Activated T-cell treated with anti-CD3 and anti-CD28 coated beads for 1 hour (primary cell): Measurements from ENCODE around the gene TRIM41.

Experiments
- DNase-seq: peaks from one replicate; pipeline ENCODE4 v3.0.0-alpha.2; 2020; ENCODE audit warnings: low read depth

Gene TRIM41

GRCh38 chr5:181233088-181233800 lies 10.2 kb downstream of the TRIM41 start:
- no peak for DNase-seq

GRCh38 chr5:181233801-181234454 lies 10.8 kb downstream of the TRIM41 start:
- no peak for DNase-seq

- DNase-seq: no peak
These were observed 11.6 kb downstream of the TRIM41 start for GRCh38 chr5:181234455-181235306.

DNA sequence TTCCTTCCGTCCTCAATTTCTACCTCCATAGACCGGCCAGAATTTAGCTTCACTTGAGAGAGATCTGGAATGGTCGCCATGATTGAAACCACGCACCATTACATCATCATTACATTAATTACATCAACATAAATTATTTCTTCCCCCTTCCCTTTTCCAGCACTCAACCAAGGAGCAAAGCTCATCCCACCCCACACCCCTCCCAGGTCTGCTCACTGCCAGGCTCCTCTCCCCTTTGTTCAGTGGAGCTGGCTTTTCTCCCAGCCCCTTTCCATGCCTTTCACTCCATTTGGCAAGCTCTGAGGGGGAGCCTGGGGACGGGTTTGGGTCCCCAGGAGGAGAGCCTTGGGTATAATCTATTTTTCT lies 12.2 kb downstream of the TRIM41 start:
- no peak for DNase-seq

DNA sequence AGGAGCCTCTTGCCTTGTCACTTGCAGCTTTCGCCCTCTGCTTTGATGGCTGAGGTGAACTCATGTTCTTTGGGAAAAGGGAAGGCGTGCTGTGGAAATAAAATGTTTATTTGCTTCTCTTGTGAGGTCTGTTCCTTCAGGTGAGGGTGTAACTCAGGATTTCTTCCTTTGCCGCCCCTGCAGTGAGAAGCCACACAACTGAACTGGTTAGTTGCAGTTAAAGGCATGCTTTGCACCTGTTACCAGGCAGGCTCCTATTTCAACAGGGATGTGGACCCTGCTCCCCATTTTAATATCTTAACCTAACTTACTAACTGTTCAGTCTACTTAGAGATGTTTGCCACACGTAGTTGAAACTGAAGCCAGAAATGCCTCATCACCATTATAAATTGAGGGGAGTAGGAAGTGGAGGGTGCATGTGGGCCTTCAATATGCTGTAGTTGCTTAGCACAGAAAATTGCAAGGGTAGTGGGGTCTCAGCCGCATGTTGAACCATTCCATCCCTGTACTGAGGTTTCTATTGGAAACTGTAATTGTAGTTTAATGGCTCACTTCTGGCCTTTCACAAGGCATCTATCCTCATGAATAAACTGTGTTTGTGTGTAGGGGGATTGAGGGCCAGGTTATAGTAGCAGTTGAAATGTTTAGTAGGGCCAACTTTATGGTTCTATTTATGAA lies 12.7 kb downstream of the TRIM41 start:
- no peak for DNase-seq

- no peak for DNase-seq
These were observed 13.4 kb downstream of the TRIM41 start for GRCh38 chr5:181236471-181236870.

- no peak for DNase-seq
These were observed 14.0 kb downstream of the TRIM41 start for GRCh38 chr5:181236954-181237641.

DNA sequence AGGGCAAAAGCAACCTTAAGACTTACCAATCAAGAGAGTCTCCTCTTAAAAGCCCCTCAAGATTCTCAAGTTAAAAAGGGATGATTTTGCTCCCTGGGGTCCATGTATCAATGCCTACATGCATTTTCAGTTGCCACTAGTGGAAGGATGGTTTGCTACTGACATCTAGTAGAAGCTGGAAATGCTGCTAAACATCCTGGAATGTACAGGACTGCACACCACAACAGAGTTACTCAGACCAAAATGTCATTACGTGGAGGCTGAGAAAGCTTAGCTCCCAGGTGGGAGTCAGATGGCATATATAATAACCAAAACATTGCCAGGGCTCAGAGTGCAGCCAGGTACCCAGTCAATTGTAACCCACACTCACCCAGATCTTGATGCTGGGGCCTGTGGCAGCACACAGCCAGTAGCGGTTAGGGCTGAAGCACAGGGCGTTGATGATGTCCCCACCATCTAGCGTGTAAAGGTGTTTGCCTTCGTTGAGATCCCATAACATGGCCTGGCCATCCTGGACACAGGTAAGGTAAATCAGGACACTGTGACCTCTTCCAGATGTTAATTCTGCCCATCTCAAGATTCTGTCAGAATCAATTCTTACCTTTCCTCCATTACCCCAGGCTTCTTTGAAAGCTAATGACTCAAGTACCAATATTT lies 14.8 kb downstream of the TRIM41 start:
- no peak for DNase-seq

DNA sequence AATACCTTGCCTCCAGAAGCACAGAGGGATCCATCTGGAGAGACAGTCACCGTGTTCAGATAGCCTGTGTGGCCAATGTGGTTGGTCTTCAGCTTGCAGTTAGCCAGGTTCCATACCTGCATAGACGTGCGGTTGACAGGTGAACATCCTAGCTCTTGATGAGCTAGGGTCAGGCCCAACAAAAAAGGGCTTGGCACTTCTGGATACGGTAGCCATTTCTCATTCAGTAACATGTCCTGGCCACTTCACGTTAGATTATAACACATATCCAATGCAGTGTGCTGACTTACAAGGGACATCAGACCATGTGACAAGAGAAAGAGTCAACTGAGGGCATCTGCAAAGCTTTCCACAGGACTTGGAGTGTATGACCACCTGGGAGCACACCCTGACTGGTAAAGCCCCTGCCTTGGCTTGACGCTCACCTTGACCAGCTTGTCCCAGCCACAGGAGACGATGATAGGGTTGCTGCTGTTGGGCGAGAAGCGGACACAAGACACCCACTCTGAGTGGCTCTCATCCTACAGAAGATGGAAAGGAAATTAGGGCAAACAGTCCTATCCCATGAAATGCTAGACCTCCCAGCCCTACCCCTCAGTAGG lies 16.1 kb downstream of the TRIM41 start:
- DNase-seq: no peak

GRCh38 chr5:181241393-181241975 lies 18.4 kb downstream of the TRIM41 start:
- DNase-seq: no peak

DNA sequence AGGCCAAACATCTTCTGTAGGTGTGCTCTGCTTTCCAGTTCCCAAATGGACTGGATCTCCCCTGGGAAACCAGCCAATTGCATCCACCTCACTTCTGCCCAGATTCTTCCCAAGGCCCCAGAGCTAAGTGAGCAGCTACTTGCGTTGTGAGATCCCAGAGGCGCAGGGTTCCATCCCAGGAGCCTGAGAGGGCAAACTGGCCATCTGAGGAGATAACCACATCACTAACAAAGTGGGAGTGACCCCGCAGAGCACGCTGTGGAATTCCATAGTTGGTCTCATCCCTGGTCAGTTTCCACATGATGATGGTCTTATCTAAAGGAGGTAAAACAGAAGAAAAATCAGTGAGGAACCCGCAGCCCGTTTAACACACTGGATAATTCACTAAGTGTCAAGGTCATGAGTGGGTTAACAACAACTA lies 19.0 kb downstream of the TRIM41 start:
- DNase-seq: no peak

DNA sequence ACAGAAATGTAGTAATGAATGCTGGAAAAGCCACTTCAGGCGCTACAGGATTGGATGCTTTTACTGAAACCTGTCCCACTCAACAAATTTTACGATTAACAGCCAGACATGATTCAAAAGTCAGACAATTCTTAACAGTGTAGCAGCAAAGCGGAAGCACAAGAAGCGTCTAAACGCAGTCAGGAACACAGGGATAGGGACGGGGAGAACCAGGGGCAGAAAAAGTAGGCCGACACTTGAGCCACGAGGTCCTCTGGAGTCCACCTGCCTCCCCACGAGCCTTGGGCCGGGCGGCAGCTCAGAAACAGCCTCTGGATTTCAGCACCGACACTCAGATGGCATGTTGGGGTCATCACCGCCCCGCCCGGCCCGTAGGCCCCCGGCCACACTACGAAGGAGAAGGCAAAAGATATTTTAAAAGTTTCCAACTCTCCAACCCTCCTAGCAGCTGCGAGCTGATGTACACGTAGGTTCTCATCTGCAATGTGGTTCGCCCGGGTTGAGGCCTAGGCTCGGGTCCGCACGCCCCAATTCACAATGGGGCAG lies 20.0 kb downstream of the TRIM41 start:
- peak; percentile 38 for DNase-seq

GRCh38 chr5:181243564-181244343 lies 20.7 kb downstream of the TRIM41 start, which contains the start of gene RACK1:
Gene RACK1 (minus strand): TSS chr5:181243906. CDS start chr5:181243800, 106 bp downstream.
- DNase-seq: peak; percentile 84

- DNase-seq: no peak
These were observed 22.6 kb downstream of the TRIM41 start for GRCh38 chr5:181245427-181246275.

DNA sequence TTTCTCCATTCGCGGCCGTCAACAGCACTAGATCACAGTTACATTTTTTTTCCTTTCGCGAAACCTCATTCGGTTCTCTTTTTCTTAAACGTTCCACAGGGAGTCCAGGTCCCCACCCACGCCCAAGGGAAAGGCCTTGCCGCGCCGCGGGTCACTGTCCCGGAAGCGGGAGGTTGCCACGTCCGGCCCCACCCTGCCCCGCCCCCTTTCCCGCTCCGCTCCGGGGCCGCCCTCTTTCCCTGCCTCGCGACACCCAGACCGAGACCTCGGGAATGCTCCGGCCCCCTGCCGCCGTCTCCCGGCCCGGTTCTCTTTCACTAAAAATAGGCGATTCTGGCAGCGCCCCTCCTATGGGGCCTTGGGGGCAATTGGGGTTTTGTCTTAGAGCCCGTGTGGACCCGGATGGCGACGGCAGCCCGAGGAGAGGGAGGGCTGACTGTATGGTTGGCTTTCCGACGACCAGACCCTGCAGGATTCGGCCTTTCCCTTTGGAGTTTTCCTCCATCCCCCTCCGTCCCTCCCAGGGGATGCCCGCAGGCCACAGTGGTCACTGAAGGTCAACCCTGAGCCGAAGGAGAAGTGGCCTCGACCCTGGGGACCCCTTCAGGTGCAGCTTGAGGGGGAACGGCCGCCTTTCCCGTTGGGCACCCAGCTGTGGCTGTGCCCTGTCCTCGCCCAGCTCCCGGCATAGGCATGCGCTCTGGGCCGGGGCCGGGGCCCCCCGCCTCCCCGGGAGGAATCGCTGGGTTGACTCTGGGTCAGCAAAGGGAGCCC lies 23.4 kb downstream of the TRIM41 start:
- DNase-seq: peak; percentile 64

DNA sequence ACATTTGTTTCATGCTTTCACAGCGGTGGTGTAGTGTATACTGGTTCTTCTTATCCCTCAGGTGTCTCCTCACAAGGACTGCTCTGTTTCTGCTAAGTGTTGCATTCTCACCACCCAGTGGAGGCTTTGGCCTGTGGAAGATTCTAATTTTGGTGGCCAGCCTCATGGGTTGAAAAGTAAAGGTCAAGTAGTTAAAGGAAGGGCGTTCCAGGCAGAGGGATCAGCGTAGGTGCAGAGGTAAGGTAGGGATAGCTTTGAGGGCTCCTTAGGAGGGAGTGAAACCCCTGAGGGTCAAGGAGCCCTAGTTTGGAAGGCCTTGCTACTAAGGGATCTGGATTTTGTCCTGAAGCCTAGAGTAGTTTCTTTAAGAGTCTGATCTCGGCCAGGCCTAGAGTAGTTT lies 25.2 kb downstream of the TRIM41 start:
- no peak for DNase-seq

- DNase-seq: no peak
These were observed 32.2 kb downstream of the TRIM41 start for GRCh38 chr5:181255276-181255675.
